Heart left ventricle (tissue), 16 donors: ENCODE measurements around the gene ZNF423. TPM values are rescaled to one million over a fixed set of nuclear protein-coding genes. Genes with fewer than 3 reads are reported as not detected.
A peak's percentile ranks its signal among the peaks of the same experiment; 100 is the strongest.

Experiments used
- ATAC-seq, 4 donors: fragments of 200-7000 bp; cut with Tn5 transposase; one replicate each; pipeline ENCODE4 v1.9.1; 2020 to 2022; ENCODE audit warnings: moderate library complexity in 4 of 4, mild to moderate bottlenecking in 3 of 4, moderate number of reproducible peaks in 1 of 4
- DNase-seq, 5 donors: peaks; one replicate each; pipeline ENCODE4 v3.0.0-alpha.2; 2020
- H3K27ac ChIP-seq, 12 donors: fragments of 200-600 bp; sonication (generic) in 4 of 12; one replicate each; pipeline versions ENCODE4 v1.5.0 to v1.8.0; 2016 to 2022; ENCODE audit warnings: mild to moderate bottlenecking in 2 of 12
- H3K27me3 ChIP-seq, 9 donors: fragments of 200-600 bp; sonication (generic) in 2 of 9; one replicate each; pipeline versions ENCODE4 v1.5.1 to v1.8.0; 2016 to 2022; ENCODE audit warnings: mild to moderate bottlenecking in 3 of 9
- H3K36me3 ChIP-seq, 9 donors: fragments of 200-600 bp; sonication (generic) in 2 of 9; one replicate each; pipeline versions ENCODE4 v1.5.0 to v1.8.0; 2018 to 2022; ENCODE audit warnings: mild to moderate bottlenecking in 2 of 9
- H3K4me1 ChIP-seq, 12 donors: fragments of 200-600 bp; sonication (generic) in 4 of 12; one replicate each; pipeline versions ENCODE4 v1.5.0 to v1.8.0; 2016 to 2022; ENCODE audit warnings: mild to moderate bottlenecking in 3 of 12
- H3K4me3 ChIP-seq, 12 donors: fragments of 200-600 bp; sonication (generic) in 4 of 12; one replicate each; pipeline versions ENCODE4 v1.5.0 to v1.8.0; 2017 to 2022; ENCODE audit warnings: mild to moderate bottlenecking in 9 of 12, moderate library complexity in 4 of 12
- H3K9me3 ChIP-seq, 12 donors: fragments of 200-600 bp; sonication (generic) in 4 of 12; one replicate each; pipeline versions ENCODE4 v1.5.0 to v1.8.0; 2016 to 2022; ENCODE audit warnings: mild to moderate bottlenecking in 1 of 12
- CTCF ChIP-seq, 12 donors: fragments of 200-600 bp; sonication (generic) in 4 of 12; IDR thresholded peaks; one replicate each; pipeline versions ENCODE4 v1.5.0 to v1.8.0; 2018 to 2022; ENCODE audit warnings: antibody characterized with exemption in 12 of 12, mild to moderate bottlenecking in 5 of 12
- POLR2A ChIP-seq, 2 donors: fragments of 450-650 bp; IDR thresholded peaks; one replicate each; pipeline ENCODE4 v1.6.1; 2017; ENCODE audit warnings: antibody characterized with exemption in 2 of 2, mild to moderate bottlenecking in 2 of 2, moderate library complexity in 2 of 2
- WGBS, 4 donors: extraction: QIAGEN DNeasy Blood & Tissue Kit in 2 of 4; methylation state at CpG; one replicate each; pipeline versions ENCODE4 v1.1.5 to v1.1.7; 2013 to 2018; 5-methylcytosine and 5-hydroxymethylcytosine counted together
- intact Hi-C, 10 donors: fragments of 100-400 bp; cut with DNase I; formaldehyde crosslinking; loops; one replicate each; pipeline versions ENCODE4 v1.11.1 to v1.14.2; 2022
- polyA plus RNA-seq, 2 donors: library from polyadenylated mRNA; stranded (reverse); fragments of 200-250 nt; gene quantifications; one replicate each; pipeline ENCODE4 v1.2.3, GENCODE V29; 2013
- total RNA-seq, 9 donors: library from RNA; depleted of rRNA in 2 of 9; stranded (reverse); fragments of >200 nt in 2 of 9; fragmentation: NEBNext Ultra II Directional in 3 of 9; extraction: Animal tissue kit (Norgen Biotek cat#: 25700) in 3 of 9; gene quantifications; one replicate each; pipeline versions ENCODE4 v1.1.0 to v1.2.4, GENCODE V29; 2016 to 2023
- donor health status: ischemic (EF 13 %, LVEDD 7.1; RV severe dilation, severe dysfunction).
- donor health status: healthy with polysubstance abuse.
- donor health status: DM: no; HTN: yes; CAD: no.
- donor health status: DM: no; HTN: no; CAD: no.
- donor health status: ischemic (EF 25% LVEDD 6.9; RV normal size, moderate dysfunction).
- donor health status: ischemic (EF 25% LVEDD 5.7; RV mildly dilated, moderate dysfunction).
- donor health status: healthy.
- donor health status: DM: yes; HTN: yes; CAD: no.
- donor health status: ischemic (EF 35%, LVEDD 5.7; RV mildly dilated, moderate dysfunction).
- donor health status: nonischemic (EF 11% LVEDD 7.7; RV severe dilation, severe dysfunction).
- donor health status: DM: yes; HTN: yes; CAD: no.
- donor health status: PGD.
- donor health status: ischemic (EF 29% LVEDD 5.4; RV normal size, mild dysfunction).
- donor health status: nonischemic (EF 23%, LVEDD 6.1; RV moderate dilation, normal function).

ZNF423 gene
- total and polyA plus RNA-seq, 11 donors: 1.8 to 10.4 (median 5.7) TPM

- ATAC-seq (peak in 1 of 4 donors; percentile 34), DNase-seq (no peak)
- Histone ChIP-seq H3K36me3 (peaks cover 0 to 24% (median 14%) of the 10 kb centered on the region in 9 donors), H3K27ac (no peak overlapping the region), H3K4me3 (no peak overlapping the region), H3K9me3 (peaks cover 0 to 11% (median 2%) of the 10 kb centered on the region in 12 donors), H3K27me3 (no peaks in the 10 kb centered on the region), H3K4me1 (peaks cover 0 to 16% (median 5%) of the 10 kb centered on the region in 12 donors)
- TF ChIP-seq CTCF (IDR thresholded peaks at IDR 0.05) (no peak), POLR2A (IDR thresholded peaks at IDR 0.05) (no peak)
- intact Hi-C loops: no loop called here
- 49 to 65% (median 59%) methylated on average over 5 of the region's 5 CpGs for WGBS, 4 donors
Measured at GRCh38 chr16:49631187-49632041, 224.5 kb downstream of the ZNF423 start.

- no peak overlapping the region for H3K27ac ChIP-seq
- H3K4me1 ChIP-seq: peaks cover 0 to 16% (median 5%) of the 10 kb centered on the region in 12 donors
- no peaks in the 10 kb centered on the region for H3K27me3 ChIP-seq
- no peak for ATAC-seq
- TF ChIP-seq POLR2A (IDR thresholded peaks at IDR 0.05) (no peak), CTCF (IDR thresholded peaks at IDR 0.05) (no peak)
- peaks cover 0 to 17% (median 7%) of the 10 kb centered on the region in 9 donors for H3K36me3 ChIP-seq
- intact Hi-C loops: no loop called here
- DNase-seq: no peak
- no peak overlapping the region for H3K4me3 ChIP-seq
- H3K9me3 ChIP-seq: peaks cover 0 to 11% (median 2%) of the 10 kb centered on the region in 12 donors
- 95 to 98% (median 96%) methylated on average over 4 of the region's 4 CpGs for WGBS, 4 donors
Measured at GRCh38 chr16:49630783-49631182, 225.1 kb downstream of the ZNF423 start.

- H3K27me3 ChIP-seq: no peaks in the 10 kb centered on the region
- peaks cover 0 to 14% (median 0%) of the 10 kb centered on the region in 9 donors for H3K36me3 ChIP-seq
- ATAC-seq (no peak), DNase-seq (no peak)
- TF ChIP-seq POLR2A (IDR thresholded peaks at IDR 0.05) (no peak), CTCF (IDR thresholded peaks at IDR 0.05) (no peak)
- H3K27ac ChIP-seq: no peak overlapping the region
- no peak overlapping the region for H3K4me3 ChIP-seq
- H3K9me3 ChIP-seq: peaks cover 0 to 11% (median 2%) of the 10 kb centered on the region in 12 donors
- WGBS, 4 donors: 95 to 97% (median 95%) methylated on average over 7 of the region's 7 CpGs
- H3K4me1 ChIP-seq: peaks cover 0 to 16% (median 5%) of the 10 kb centered on the region in 12 donors
- intact Hi-C loops: no loop called here
Measured at GRCh38 chr16:49629851-49630250, 226.1 kb downstream of the ZNF423 start.

- intact Hi-C loops: no loop called here
- ATAC-seq (no peak), DNase-seq (no peak)
- WGBS, 4 donors: 93 to 97% (median 96%) methylated on average over 3 of the region's 3 CpGs
- H3K36me3 ChIP-seq: peaks cover 0 to 19% (median 0%) of the 10 kb centered on the region in 9 donors
- H3K4me1 ChIP-seq: peaks cover 0 to 16% (median 5%) of the 10 kb centered on the region in 12 donors
- TF ChIP-seq POLR2A (IDR thresholded peaks at IDR 0.05) (no peak), CTCF (IDR thresholded peaks at IDR 0.05) (no peak)
- H3K27me3 ChIP-seq: no peaks in the 10 kb centered on the region
- no peak overlapping the region for H3K27ac ChIP-seq
- no peak overlapping the region for H3K4me3 ChIP-seq
- peaks cover 0 to 11% (median 2%) of the 10 kb centered on the region in 12 donors for H3K9me3 ChIP-seq
Measured at GRCh38 chr16:49628148-49628547, 227.8 kb downstream of the ZNF423 start.
